HG03457 (cell line): Measurements from ENCODE around the gene TLE4.
"Not testable (repeated sequence)": the region's sequence is repeated elsewhere in the genome, so short reads cannot be mapped to it uniquely, and the experiment has no call there.

Experiments
- ATAC-seq: cut with Tn5 transposase; IDR thresholded peaks from one replicate; pipeline ENCODE4 v1.9.1; 2021; ENCODE audit warnings: moderate number of reproducible peaks; ENCODE audit not compliant: unreplicated experiment

Gene TLE4

DNA sequence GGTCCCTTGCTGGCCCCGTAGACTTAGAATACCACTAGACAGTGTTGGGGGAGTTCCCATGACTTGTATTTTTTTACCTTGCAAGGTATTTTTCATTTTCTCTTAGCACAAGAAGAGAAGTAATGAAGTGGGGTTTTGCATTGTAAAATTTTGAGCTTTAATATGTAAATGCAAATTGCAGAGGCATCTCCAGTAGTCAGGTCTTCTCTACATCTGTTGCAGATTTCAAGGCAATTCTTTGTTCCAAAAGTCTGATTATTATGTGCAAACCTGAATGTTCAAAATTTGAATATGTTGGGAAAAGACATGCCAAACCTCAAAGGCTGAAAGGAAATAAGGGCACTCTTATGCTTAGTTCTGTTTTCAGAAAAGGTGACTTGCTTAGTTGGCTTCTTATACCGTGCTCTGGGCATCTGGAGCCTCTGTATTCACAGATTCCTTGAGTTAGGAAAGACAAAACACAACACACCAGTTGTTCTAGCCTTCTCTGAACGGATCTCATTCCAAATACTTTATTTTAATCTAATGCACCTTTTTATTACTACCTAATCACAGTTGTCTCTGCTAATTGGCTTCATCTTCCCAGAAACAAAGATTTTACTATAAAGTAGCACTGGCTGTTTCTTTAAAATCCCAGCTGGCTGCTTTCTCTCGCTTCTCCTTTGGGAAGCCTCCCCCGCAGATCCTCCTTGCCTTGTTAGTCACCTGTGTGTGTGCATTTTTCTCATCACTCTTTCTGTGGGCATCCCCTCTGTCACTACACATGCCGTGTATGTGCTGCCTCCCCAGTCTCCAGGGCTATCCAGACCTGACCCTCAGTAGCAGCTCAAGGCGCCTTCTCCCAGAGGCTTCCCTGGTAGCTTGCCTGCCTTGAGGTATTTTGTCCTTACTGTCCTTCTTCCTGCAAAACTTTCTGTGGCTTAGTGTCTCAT is 138.2 kb downstream of the TLE4 start:
- no peak for ATAC-seq

- no peak for ATAC-seq
Measured at GRCh38 chr9:79711874-79712273, 140.1 kb downstream of the TLE4 start.

DNA sequence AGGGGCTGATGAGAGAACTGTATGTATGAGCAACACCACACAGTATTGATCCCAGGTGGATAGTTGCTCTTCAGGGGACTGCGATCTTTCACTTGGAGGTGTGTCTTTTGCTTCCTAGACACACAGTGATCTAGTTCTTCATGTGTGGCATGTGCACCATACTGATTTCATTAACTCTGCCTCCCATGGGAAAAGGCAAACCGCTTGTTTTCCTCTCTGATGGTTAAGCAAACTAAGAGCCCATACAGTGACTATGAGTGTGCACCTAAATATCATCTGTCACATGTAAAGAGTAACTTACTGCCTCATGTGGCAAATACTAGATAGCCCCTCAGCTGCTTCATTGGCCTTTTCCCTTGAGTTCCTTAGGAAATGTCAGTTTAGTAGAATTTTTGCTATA is 147.3 kb downstream of the TLE4 start:
- ATAC-seq: no peak

DNA sequence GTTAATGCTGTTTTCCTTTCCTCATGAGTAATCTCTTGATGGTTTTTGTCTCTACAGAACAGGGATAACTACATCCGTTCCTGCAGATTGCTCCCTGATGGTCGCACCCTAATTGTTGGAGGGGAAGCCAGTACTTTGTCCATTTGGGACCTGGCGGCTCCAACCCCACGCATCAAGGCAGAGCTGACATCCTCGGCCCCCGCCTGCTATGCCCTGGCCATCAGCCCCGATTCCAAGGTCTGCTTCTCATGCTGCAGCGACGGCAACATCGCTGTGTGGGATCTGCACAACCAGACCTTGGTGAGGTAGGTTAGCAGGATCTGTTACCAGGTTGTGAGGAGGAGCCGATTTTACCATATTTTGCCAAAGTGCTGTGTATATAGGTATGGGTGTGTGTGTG is 148.2 kb downstream of the TLE4 start:
- no peak for ATAC-seq

GRCh38 chr9:79731171-79731890 is 159.6 kb downstream of the TLE4 start:
- peak; percentile 68 for ATAC-seq

- no peak for ATAC-seq
Measured at GRCh38 chr9:79735023-79735779, 163.4 kb downstream of the TLE4 start.

DNA sequence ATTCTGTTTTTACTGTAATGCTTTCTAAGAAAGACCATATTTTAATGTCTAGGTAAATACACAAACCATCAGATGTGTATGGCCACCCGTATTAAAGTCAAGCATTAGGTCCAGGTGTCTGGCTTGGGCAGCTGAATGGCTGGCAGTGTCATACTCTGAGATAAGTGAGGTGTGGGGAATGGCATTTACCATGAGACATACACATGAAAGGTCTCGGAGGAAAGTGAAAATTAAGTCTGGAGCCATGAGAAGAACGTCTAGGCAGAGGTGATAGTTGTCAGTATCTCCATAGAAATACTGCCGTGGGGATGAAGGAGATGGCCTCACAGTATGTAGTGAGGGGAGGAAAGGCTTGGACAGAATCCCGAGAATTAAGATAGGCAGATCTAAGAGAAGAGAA is 164.3 kb downstream of the TLE4 start:
- ATAC-seq: no peak

DNA sequence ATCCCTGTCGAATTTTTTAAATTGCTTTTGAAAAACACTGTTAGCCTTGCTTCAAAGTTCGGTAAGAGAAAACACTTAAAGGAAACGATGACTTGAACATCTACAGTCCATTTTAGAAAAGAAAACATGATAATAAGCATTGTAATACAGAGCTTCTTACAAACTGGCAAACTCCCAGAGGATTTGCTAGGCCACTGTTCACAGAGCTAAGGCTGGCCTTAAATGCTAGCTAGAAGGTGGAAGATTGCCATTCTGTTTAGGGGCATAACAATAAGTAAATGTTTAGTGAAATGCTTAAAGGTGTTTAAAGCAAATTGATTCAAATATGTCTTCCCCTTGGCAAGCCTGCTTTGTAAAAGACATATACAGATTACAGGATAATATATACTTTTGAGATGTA is 169.6 kb downstream of the TLE4 start:
- ATAC-seq: no peak

DNA sequence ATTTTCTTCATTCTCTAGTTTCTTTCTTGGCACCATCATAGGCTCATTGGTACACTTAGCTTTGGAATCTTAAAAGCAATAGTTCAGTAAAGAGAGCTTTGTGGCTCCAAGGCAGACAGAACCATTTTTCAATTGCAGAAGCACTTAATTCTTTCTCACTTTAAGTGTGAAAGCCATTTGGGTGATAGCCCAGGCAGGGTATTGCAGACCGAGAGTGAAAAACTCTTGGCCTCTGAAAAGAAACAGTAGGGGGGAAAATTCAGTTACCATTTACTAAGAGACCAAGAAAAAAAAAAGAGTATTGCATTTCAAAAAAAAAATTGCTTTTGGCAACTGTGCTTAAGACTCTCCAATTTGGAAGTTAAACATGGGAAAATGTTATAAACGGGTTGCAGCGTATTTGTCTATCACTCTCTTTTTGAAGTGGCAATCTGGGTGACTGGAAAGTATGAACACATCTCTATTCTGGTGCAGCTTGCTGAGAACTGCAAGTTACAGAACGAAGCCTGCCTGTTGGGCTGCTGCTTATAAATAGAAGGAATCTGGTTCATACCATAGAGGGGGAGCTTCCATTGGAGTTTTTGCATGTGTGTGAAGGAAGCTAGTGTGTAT is 170.5 kb downstream of the TLE4 start:
- ATAC-seq: no peak

- ATAC-seq: no peak
Measured at GRCh38 chr9:79744521-79744920, 172.8 kb downstream of the TLE4 start.

- no peak for ATAC-seq
Measured at GRCh38 chr9:79745752-79746336, 174.1 kb downstream of the TLE4 start.

- not testable (repeated sequence) for ATAC-seq
Measured at GRCh38 chr9:79751895-79752466, 180.2 kb downstream of the TLE4 start.

- ATAC-seq: no peak
Measured at GRCh38 chr9:79756414-79756813, 184.6 kb downstream of the TLE4 start.

DNA sequence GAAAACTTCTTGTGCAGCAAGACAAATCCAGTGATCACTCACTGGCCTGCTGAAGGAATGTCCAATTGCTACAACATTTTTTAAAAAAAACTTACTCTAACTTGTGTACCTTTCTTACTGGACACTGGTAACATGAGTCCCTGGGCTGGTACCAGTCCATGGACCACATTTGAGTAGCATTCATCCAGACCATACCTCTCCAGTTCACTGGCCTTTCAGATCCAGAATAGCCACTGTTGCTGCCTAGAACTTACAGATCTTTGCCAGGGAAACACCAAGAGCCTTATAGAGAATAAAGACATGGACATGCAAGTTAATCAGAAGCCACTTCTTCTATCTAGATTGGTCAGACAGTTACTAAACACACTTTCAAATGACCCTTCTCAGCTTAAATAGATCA is 185.3 kb downstream of the TLE4 start:
- ATAC-seq: no peak

DNA sequence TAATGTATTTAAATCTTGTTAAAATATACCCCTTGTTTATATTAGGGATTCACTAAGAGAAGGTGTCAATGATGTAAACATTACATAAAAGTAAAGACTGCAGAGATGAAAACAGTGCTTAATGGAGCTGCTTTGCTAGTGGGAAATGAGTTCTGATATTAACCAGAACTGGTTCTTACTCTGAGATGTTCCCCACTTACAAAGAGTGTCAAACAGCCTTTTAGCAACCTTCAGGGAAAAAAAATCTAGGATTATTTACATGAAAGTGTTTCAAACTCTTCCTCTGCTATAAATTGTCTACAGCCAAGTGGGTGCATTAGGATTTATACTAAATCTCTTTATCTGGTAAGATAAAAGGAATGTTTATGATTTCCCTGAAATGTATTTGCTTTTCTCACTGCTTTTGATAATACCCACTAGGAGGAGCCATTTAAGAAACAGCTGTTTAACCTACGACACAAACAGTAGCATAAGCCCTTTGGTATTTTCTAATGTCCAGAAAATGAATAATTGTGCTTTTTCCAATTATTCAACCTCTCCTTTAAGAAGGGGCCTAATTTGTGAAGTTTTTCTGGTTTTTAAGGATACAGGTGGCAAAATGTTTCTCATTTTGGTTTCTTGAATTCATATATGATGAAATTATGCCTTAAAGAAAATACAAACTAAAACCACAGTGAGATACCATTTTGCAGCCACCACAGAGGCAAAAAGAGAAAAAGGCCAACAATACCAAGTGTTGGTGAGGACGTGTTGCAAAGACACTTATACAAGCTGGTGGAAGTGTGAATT is 186.3 kb downstream of the TLE4 start:
- ATAC-seq: no peak

GRCh38 chr9:79759460-79759859 is 187.7 kb downstream of the TLE4 start:
- no peak for ATAC-seq

- no peak for ATAC-seq
Measured at GRCh38 chr9:79762070-79762469, 190.3 kb downstream of the TLE4 start.

GRCh38 chr9:79763671-79764285 is 192.0 kb downstream of the TLE4 start:
- no peak for ATAC-seq

DNA sequence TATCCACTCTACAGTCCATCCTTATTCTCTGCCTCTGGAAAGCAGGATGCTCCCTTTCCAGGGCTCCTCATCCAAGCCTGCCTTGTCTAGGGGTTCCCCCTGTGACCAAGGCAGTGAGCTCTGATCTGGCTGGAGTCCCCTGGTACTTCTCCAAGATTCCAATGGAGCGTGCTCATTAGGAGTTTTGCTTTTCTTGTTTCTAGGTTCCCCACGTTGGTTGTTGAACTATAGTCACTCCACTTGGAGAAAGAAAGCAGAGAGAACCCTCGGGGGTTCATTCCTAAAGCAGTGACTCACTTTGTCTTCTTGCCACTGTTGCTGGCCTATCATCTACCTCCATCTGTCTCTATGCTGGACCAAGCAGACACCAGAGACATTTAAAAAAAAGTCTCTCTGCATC is 192.6 kb downstream of the TLE4 start:
- ATAC-seq: no peak
